ENCODE measurements around the gene RNF32. TPM values are rescaled to one million over a fixed set of nuclear protein-coding genes. Genes with fewer than 3 reads are reported as not detected.

RNF32 gene
- total and polyA plus RNA-seq, 12 donors = 0.21 to 1.00 (median 0.39) TPM; not detected in 3

DNA sequence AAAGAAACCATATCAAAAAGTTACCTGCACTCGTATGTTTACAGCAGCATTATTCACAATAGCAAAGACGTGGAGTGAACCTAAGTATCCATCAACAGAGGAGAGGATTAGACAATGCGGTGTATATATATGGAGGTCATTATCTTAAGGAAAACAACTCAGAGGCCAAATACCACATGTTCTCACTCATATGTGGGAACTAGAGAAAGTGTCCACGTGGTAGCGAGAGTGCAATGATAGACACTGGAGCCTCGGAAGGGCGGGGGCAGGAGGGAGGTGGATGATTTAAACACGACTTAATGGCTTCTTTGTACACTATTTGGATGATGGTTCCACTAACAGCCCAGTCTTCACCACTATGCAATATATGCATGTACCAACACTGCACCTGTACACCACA, 40.1 kb upstream of the RNF32 start:
- H3K4me1 ChIP-seq = no peaks in the 10 kb centered on the region
- DNase-seq (no peak), ATAC-seq (no peak)
- no peak overlapping the region for H3K27ac ChIP-seq
- peaks cover 0 to 8% (median 0%) of the 10 kb centered on the region in 11 donors for H3K9me3 ChIP-seq
- TF ChIP-seq, protein P1, sequence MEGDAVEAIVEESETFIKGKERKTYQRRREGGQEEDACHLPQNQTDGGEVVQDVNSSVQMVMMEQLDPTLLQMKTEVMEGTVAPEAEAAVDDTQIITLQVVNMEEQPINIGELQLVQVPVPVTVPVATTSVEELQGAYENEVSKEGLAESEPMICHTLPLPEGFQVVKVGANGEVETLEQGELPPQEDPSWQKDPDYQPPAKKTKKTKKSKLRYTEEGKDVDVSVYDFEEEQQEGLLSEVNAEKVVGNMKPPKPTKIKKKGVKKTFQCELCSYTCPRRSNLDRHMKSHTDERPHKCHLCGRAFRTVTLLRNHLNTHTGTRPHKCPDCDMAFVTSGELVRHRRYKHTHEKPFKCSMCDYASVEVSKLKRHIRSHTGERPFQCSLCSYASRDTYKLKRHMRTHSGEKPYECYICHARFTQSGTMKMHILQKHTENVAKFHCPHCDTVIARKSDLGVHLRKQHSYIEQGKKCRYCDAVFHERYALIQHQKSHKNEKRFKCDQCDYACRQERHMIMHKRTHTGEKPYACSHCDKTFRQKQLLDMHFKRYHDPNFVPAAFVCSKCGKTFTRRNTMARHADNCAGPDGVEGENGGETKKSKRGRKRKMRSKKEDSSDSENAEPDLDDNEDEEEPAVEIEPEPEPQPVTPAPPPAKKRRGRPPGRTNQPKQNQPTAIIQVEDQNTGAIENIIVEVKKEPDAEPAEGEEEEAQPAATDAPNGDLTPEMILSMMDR (IDR thresholded peaks at IDR 0.05) = no peak
- H3K36me3 ChIP-seq = no peaks in the 10 kb centered on the region
- no peak overlapping the region for H3K4me3 ChIP-seq
- WGBS, 2 donors = 77% methylated on average over 8 of the region's 8 CpGs
- H3K27me3 ChIP-seq = peaks cover 0 to 12% (median 5%) of the 10 kb centered on the region in 7 donors
- intact Hi-C loops (cut with DNase I) = no loop called here

DNA sequence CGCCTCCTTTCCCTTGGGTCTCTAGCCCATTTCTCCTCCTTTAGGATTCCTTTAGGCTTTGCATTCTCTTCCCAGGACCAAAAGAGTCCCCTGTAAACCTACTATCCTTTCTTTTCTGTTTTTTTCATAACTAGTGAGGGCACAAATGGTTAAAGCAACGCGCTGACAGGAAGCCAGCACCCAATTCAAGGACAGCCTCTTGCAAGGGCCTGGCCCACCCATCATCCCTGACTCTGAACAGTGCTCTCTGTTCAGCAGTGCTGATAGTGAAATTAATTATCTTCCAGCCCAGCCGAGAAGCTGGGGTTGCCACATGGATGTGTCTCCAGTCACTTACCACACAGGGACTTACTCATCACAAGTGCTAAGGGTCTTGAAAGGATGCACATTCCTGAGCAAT, 38.3 kb upstream of the RNF32 start:
- H3K4me3 ChIP-seq = no peak overlapping the region
- peaks cover 0 to 8% (median 0%) of the 10 kb centered on the region in 11 donors for H3K9me3 ChIP-seq
- H3K27ac ChIP-seq = no peak overlapping the region
- WGBS, 2 donors = 70 to 72% methylated on average over 4 of the region's 4 CpGs
- TF ChIP-seq, protein P1 (IDR thresholded peaks at IDR 0.05) = no peak
- peaks cover 0 to 2% (median 2%) of the 10 kb centered on the region in 9 donors for H3K4me1 ChIP-seq
- ATAC-seq (no peak), DNase-seq (no peak)
- intact Hi-C loops (cut with DNase I) = no loop called here
- no peaks in the 10 kb centered on the region for H3K36me3 ChIP-seq
- H3K27me3 ChIP-seq = peaks cover 0 to 26% (median 17%) of the 10 kb centered on the region in 7 donors

DNA sequence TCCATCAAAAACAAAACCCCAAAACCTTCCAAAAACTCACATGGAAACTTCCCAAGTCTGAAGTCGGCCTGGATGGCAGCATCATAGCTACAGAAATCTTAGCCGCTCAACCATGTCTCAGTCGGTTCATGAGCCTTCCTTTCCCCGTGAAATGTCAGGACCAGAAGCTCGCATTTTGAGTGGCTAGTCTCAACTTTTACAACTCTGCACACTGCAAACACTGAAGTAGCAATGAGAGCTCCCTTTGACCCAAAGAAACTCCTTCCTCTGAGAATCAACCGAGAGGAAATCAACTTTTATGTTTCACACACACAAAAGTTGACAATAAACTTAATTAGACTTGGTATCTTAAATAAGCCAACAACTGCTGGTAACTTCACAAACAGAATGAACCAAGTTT, 37.6 kb upstream of the RNF32 start:
- Histone ChIP-seq H3K36me3 (no peaks in the 10 kb centered on the region), H3K27me3 (peaks cover 0 to 33% (median 24%) of the 10 kb centered on the region in 7 donors), H3K27ac (no peak overlapping the region), H3K4me1 (peaks cover 0 to 9% (median 7%) of the 10 kb centered on the region in 9 donors), H3K4me3 (no peak overlapping the region), H3K9me3 (peaks cover 0 to 6% (median 0%) of the 10 kb centered on the region in 11 donors)
- 80 to 82% methylated on average over 6 of the region's 6 CpGs for WGBS, 2 donors
- ATAC-seq (no peak), DNase-seq (no peak)
- intact Hi-C loops (cut with DNase I) = no loop called here
- TF ChIP-seq, protein P1 (IDR thresholded peaks at IDR 0.05) = no peak

DNA sequence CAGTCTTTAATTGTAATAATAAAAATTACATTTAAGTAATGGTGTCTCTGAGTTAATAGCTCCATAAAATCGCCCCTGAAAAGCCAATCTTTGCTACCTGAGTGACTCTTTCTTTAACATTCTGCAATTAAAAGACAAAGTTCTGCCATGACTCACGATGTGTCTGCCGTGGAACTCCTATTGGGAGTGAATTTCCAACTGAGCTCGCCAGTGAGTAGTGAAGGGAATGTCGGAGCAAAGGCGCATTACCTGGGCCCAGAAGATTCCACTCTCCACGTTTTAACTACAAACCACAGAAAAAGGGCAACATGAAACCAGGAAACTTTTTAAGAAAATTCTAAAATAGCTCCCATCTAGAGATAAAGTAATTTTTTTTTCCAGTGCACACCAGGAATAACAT, 36.9 kb upstream of the RNF32 start:
- TF ChIP-seq, protein P1 (IDR thresholded peaks at IDR 0.05) = no peak
- Histone ChIP-seq H3K9me3 (no peaks in the 10 kb centered on the region), H3K4me3 (no peak overlapping the region), H3K4me1 (peaks cover 0 to 12% (median 7%) of the 10 kb centered on the region in 9 donors), H3K27ac (no peak overlapping the region), H3K36me3 (no peaks in the 10 kb centered on the region), H3K27me3 (peaks cover 0 to 35% (median 26%) of the 10 kb centered on the region in 7 donors)
- no peak for DNase-seq
- no peak for ATAC-seq
- WGBS, 2 donors = 83 to 86% methylated on average over 7 of the region's 7 CpGs
- intact Hi-C loops (cut with DNase I) = no loop called here

Measured in heart right ventricle (tissue), 16 donors.